Measurements from ENCODE around the gene COQ5. TPM values are rescaled to one million over a fixed set of nuclear protein-coding genes. Genes with fewer than 3 reads are reported as not detected.

Gene COQ5
- 26.5 TPM for polyA plus RNA-seq (2013, experiment 1 of 2)
- 25.9 TPM for polyA plus RNA-seq (2013, experiment 2 of 2)

DNA sequence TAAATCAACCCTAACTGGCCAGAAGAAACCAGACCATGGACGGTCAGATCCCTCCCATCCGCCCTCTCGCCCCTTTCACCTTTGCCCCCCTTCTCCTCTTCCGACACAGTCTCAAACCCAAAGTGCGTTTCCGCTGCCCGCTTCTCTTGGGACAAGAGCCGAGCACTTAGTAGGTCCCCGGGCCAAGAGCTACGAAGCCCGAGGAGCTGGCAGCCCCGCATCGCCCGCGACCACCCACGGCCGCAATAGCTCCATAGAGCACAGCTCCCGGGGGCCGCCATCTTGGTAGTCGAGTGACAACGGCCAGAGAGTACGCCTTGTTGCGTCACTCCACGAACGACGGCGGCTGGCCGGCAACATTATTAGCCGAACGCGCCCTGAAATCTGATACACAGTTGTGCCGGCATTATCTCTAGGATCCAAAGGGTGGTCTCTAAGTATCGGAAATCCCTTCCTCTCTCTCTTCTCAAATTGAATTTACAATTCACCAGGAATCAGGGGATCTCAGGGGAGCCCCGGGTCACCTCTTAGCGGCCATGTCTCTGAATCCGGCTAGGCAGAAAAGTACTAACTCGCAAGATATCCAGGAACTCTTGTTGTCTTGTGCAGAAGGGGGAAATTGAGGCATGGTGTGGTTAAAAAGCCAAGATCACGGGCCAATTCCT, at the start of gene COQ5:
COQ5 (minus strand) TSS at position 298 of the 665 bp plus-strand sequence; CDS start at position 281, 17 bp downstream.
- Histone ChIP-seq H4K5ac (ENCODE audit: low read length) (peak within 1 kb of the TSS; percentile 90), H3K23ac (ENCODE audit: low read length) (no peak within 1 kb of the TSS), H3K36me3 (ENCODE audit: control insufficient read depth, insufficient read depth, low read length) (no peaks in the 10 kb centered on the region), H3K9ac (ENCODE audit: low read length) (peak within 1 kb of the TSS; percentile 92), H3K4me3 (ENCODE audit: low read length) (peak within 1 kb of the TSS; percentile 88), H4K8ac (ENCODE audit: low read depth, low read length) (peak within 1 kb of the TSS; percentile 69), H3K79me2 (ENCODE audit: control insufficient read depth, insufficient read depth, low read length) (no peaks in the 10 kb centered on the region), H3K79me1 (ENCODE audit: low read length) (no peaks in the 10 kb centered on the region), H3K18ac (ENCODE audit: low read length) (peak within 1 kb of the TSS; percentile 97), H3K56ac (ENCODE audit: low read length) (peak within 1 kb of the TSS; percentile 94), H3K4me1 (ENCODE audit: control insufficient read depth, low read depth, low read length) (peaks cover 3% of the 10 kb centered on the region), H2BK5ac (ENCODE audit: low read length) (peak within 1 kb of the TSS; percentile 74), H3K27ac (ENCODE audit: low read depth, low read length) (peak within 1 kb of the TSS; percentile 86), H3K27me3 (ENCODE audit: insufficient read depth, low read length, poor library complexity) (no peaks in the 10 kb centered on the region), H2BK120ac (ENCODE audit: low read depth, low read length) (no peak within 1 kb of the TSS), H2AK5ac (ENCODE audit: low read length) (no peak within 1 kb of the TSS), H2BK15ac (replicated peaks; ENCODE audit: low read depth) (peak within 1 kb of the TSS; percentile 59), H3K4ac (ENCODE audit: low read depth, low read length) (peak within 1 kb of the TSS; percentile 97), H3K4me2 (ENCODE audit: low read length) (peak within 1 kb of the TSS; percentile 82)
- WGBS (ENCODE audit: extremely low coverage, insufficient coverage, low lambda C conversion rate): no CpG with 5 or more reads among the region's 38 CpGs
- DNase-seq: peak; percentile 93

GRCh38 chr12:120574106-120574505, 45.1 kb upstream of the COQ5 start:
- H2BK120ac ChIP-seq (ENCODE audit: low read depth, low read length): no peak overlapping the region
- no peak overlapping the region for H3K4me3 ChIP-seq (ENCODE audit: low read length)
- H4K8ac ChIP-seq (ENCODE audit: low read depth, low read length): no peak overlapping the region
- H2AK5ac ChIP-seq (ENCODE audit: low read length): no peak overlapping the region
- no peak overlapping the region for H3K4ac ChIP-seq (ENCODE audit: low read depth, low read length)
- H2BK5ac ChIP-seq (ENCODE audit: low read length): no peak overlapping the region
- H3K79me1 ChIP-seq (ENCODE audit: low read length): no peaks in the 10 kb centered on the region
- no peaks in the 10 kb centered on the region for H3K27me3 ChIP-seq (ENCODE audit: insufficient read depth, low read length, poor library complexity)
- H3K9ac ChIP-seq (ENCODE audit: low read length): no peak overlapping the region
- no peak overlapping the region for H3K23ac ChIP-seq (ENCODE audit: low read length)
- no peak overlapping the region for H3K18ac ChIP-seq (ENCODE audit: low read length)
- no peak overlapping the region for H3K56ac ChIP-seq (ENCODE audit: low read length)
- H3K4me2 ChIP-seq (ENCODE audit: low read length): no peak overlapping the region
- peaks cover 21% of the 10 kb centered on the region for H3K36me3 ChIP-seq (ENCODE audit: control insufficient read depth, insufficient read depth, low read length)
- H3K4me1 ChIP-seq (ENCODE audit: control insufficient read depth, low read depth, low read length): no peaks in the 10 kb centered on the region
- no peaks in the 10 kb centered on the region for H3K79me2 ChIP-seq (ENCODE audit: control insufficient read depth, insufficient read depth, low read length)
- no peak for DNase-seq
- H4K5ac ChIP-seq (ENCODE audit: low read length): no peak overlapping the region
- WGBS (ENCODE audit: extremely low coverage, insufficient coverage, low lambda C conversion rate): no CpG with 5 or more reads among the region's 2 CpGs
- no peak overlapping the region for H2BK15ac ChIP-seq (replicated peaks; ENCODE audit: low read depth)
- H3K27ac ChIP-seq (ENCODE audit: low read depth, low read length): no peak overlapping the region

DNA sequence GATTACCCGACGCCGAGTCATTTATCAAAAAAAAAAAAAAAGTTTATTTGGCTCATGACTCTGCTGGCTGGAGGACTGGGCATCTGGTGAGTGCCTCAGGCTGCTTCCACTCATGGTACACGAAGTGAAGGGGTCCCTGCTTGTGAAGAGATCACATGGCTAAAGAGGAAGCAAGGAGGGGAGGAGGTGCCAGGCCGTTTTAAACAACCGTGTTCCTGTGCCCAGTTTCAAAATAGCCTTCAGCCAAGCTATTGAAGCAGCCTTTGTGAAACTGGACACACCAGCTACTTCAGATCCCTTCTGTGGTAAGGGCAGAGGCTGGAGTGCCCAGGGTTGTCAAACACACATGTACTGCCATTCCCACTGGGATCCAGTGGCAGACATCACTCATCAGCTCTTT, 44.6 kb upstream of the COQ5 start:
- peaks cover 22% of the 10 kb centered on the region for H3K36me3 ChIP-seq (ENCODE audit: control insufficient read depth, insufficient read depth, low read length)
- H3K79me2 ChIP-seq (ENCODE audit: control insufficient read depth, insufficient read depth, low read length): no peaks in the 10 kb centered on the region
- no peak overlapping the region for H3K23ac ChIP-seq (ENCODE audit: low read length)
- H2AK5ac ChIP-seq (ENCODE audit: low read length): no peak overlapping the region
- H3K27me3 ChIP-seq (ENCODE audit: insufficient read depth, low read length, poor library complexity): no peaks in the 10 kb centered on the region
- H3K4me1 ChIP-seq (ENCODE audit: control insufficient read depth, low read depth, low read length): no peaks in the 10 kb centered on the region
- H3K18ac ChIP-seq (ENCODE audit: low read length): no peak overlapping the region
- H2BK15ac ChIP-seq (replicated peaks; ENCODE audit: low read depth): no peak overlapping the region
- no peak overlapping the region for H3K56ac ChIP-seq (ENCODE audit: low read length)
- no peak overlapping the region for H3K4me3 ChIP-seq (ENCODE audit: low read length)
- no CpG with 5 or more reads among the region's 6 CpGs for WGBS (ENCODE audit: extremely low coverage, insufficient coverage, low lambda C conversion rate)
- no peak overlapping the region for H4K5ac ChIP-seq (ENCODE audit: low read length)
- no peak overlapping the region for H3K4me2 ChIP-seq (ENCODE audit: low read length)
- no peaks in the 10 kb centered on the region for H3K79me1 ChIP-seq (ENCODE audit: low read length)
- no peak overlapping the region for H3K9ac ChIP-seq (ENCODE audit: low read length)
- no peak overlapping the region for H2BK5ac ChIP-seq (ENCODE audit: low read length)
- H4K8ac ChIP-seq (ENCODE audit: low read depth, low read length): no peak overlapping the region
- H2BK120ac ChIP-seq (ENCODE audit: low read depth, low read length): no peak overlapping the region
- DNase-seq: no peak
- H3K4ac ChIP-seq (ENCODE audit: low read depth, low read length): no peak overlapping the region
- H3K27ac ChIP-seq (ENCODE audit: low read depth, low read length): no peak overlapping the region

DNA sequence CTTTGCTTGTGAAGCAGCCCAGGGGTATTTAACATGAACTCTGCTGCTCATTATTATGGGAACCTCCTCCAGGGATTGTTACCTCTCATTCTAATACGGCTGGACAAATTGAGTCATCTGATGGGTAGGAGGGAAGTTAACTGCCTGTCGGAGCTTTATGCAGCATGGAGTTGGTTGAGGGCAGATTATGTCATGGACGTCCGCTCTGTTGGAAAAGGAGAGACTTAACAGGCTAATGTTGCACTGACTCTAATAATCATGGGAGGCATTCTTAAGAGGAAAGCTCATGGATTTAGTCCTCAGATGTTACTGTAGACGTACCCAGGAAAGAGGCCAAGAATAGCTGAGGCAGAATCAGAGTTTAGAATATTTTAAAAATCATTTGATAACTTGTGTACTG, 42.3 kb upstream of the COQ5 start:
- no peak overlapping the region for H3K23ac ChIP-seq (ENCODE audit: low read length)
- no peak overlapping the region for H3K9ac ChIP-seq (ENCODE audit: low read length)
- H2AK5ac ChIP-seq (ENCODE audit: low read length): no peak overlapping the region
- no peak overlapping the region for H3K4me3 ChIP-seq (ENCODE audit: low read length)
- no peak overlapping the region for H3K56ac ChIP-seq (ENCODE audit: low read length)
- H4K5ac ChIP-seq (ENCODE audit: low read length): no peak overlapping the region
- H2BK5ac ChIP-seq (ENCODE audit: low read length): no peak overlapping the region
- H3K79me2 ChIP-seq (ENCODE audit: control insufficient read depth, insufficient read depth, low read length): no peaks in the 10 kb centered on the region
- no peak overlapping the region for H3K4me2 ChIP-seq (ENCODE audit: low read length)
- no peak overlapping the region for H3K27ac ChIP-seq (ENCODE audit: low read depth, low read length)
- H3K79me1 ChIP-seq (ENCODE audit: low read length): no peaks in the 10 kb centered on the region
- H2BK15ac ChIP-seq (replicated peaks; ENCODE audit: low read depth): no peak overlapping the region
- no peak overlapping the region for H2BK120ac ChIP-seq (ENCODE audit: low read depth, low read length)
- no peak for DNase-seq
- H3K18ac ChIP-seq (ENCODE audit: low read length): no peak overlapping the region
- WGBS (ENCODE audit: extremely low coverage, insufficient coverage, low lambda C conversion rate): no CpG with 5 or more reads among the region's 5 CpGs
- H4K8ac ChIP-seq (ENCODE audit: low read depth, low read length): no peak overlapping the region
- peaks cover 18% of the 10 kb centered on the region for H3K36me3 ChIP-seq (ENCODE audit: control insufficient read depth, insufficient read depth, low read length)
- no peak overlapping the region for H3K4ac ChIP-seq (ENCODE audit: low read depth, low read length)
- no peaks in the 10 kb centered on the region for H3K27me3 ChIP-seq (ENCODE audit: insufficient read depth, low read length, poor library complexity)
- no peaks in the 10 kb centered on the region for H3K4me1 ChIP-seq (ENCODE audit: control insufficient read depth, low read depth, low read length)

DNA sequence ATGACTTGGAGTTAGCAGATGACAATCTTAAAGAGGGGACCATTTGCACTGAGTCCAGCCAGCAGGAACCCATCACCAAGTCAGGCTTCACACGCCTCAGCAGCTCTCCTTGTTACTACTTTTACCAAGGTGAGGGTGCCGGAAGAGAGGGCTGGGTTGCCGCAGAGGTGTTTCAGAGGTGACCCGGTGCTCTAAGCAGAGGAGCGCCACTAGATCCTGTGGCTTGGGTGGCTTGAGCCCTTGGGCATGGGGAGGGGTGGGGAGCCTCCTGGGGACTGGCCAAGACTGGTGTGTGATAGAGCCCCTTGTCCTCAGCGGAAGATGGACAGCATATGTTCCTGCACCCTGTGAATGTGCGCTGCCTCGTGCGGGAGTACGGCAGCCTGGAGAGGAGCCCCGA, 34.5 kb upstream of the COQ5 start:
- H3K4ac ChIP-seq (ENCODE audit: low read depth, low read length): no peak overlapping the region
- H3K79me2 ChIP-seq (ENCODE audit: control insufficient read depth, insufficient read depth, low read length): no peaks in the 10 kb centered on the region
- no peak for DNase-seq
- H3K9ac ChIP-seq (ENCODE audit: low read length): no peak overlapping the region
- H3K18ac ChIP-seq (ENCODE audit: low read length): no peak overlapping the region
- H4K8ac ChIP-seq (ENCODE audit: low read depth, low read length): no peak overlapping the region
- H3K4me1 ChIP-seq (ENCODE audit: control insufficient read depth, low read depth, low read length): no peaks in the 10 kb centered on the region
- H4K5ac ChIP-seq (ENCODE audit: low read length): no peak overlapping the region
- WGBS (ENCODE audit: extremely low coverage, insufficient coverage, low lambda C conversion rate): no CpG with 5 or more reads among the region's 11 CpGs
- no peaks in the 10 kb centered on the region for H3K27me3 ChIP-seq (ENCODE audit: insufficient read depth, low read length, poor library complexity)
- H3K4me3 ChIP-seq (ENCODE audit: low read length): no peak overlapping the region
- no peak overlapping the region for H3K4me2 ChIP-seq (ENCODE audit: low read length)
- no peak overlapping the region for H3K56ac ChIP-seq (ENCODE audit: low read length)
- H3K27ac ChIP-seq (ENCODE audit: low read depth, low read length): no peak overlapping the region
- no peaks in the 10 kb centered on the region for H3K79me1 ChIP-seq (ENCODE audit: low read length)
- no peak overlapping the region for H3K23ac ChIP-seq (ENCODE audit: low read length)
- H2BK15ac ChIP-seq (replicated peaks; ENCODE audit: low read depth): no peak overlapping the region
- no peak overlapping the region for H2BK120ac ChIP-seq (ENCODE audit: low read depth, low read length)
- no peak overlapping the region for H2BK5ac ChIP-seq (ENCODE audit: low read length)
- peaks cover 26% of the 10 kb centered on the region for H3K36me3 ChIP-seq (ENCODE audit: control insufficient read depth, insufficient read depth, low read length)
- H2AK5ac ChIP-seq (ENCODE audit: low read length): no peak overlapping the region

DNA sequence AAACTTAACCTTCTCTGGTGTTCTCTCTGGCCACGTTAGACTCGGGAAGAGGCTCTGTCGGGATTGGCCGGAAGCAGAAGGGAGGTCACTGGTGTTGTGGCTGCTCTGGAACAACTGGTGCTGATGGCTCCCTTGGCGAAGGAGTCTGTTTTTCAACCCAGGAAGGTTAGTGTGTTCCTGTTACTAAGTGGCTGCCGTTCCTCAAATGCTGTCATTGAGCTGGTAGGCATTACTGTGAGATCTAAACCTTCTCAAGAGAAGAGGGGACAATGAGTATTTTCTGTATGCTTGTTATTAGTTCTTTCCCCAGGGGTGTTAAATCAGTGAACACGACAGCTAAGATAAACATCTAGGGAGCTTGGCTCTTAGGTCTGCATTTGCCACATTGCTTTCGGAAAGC, 33.9 kb upstream of the COQ5 start:
- no peak overlapping the region for H3K56ac ChIP-seq (ENCODE audit: low read length)
- no peak overlapping the region for H3K18ac ChIP-seq (ENCODE audit: low read length)
- H4K5ac ChIP-seq (ENCODE audit: low read length): no peak overlapping the region
- no peak overlapping the region for H3K9ac ChIP-seq (ENCODE audit: low read length)
- H2BK120ac ChIP-seq (ENCODE audit: low read depth, low read length): no peak overlapping the region
- H3K4me1 ChIP-seq (ENCODE audit: control insufficient read depth, low read depth, low read length): no peaks in the 10 kb centered on the region
- no peak overlapping the region for H2BK15ac ChIP-seq (replicated peaks; ENCODE audit: low read depth)
- no peak overlapping the region for H3K27ac ChIP-seq (ENCODE audit: low read depth, low read length)
- no peak overlapping the region for H4K8ac ChIP-seq (ENCODE audit: low read depth, low read length)
- no peaks in the 10 kb centered on the region for H3K27me3 ChIP-seq (ENCODE audit: insufficient read depth, low read length, poor library complexity)
- H3K23ac ChIP-seq (ENCODE audit: low read length): no peak overlapping the region
- no peak overlapping the region for H3K4ac ChIP-seq (ENCODE audit: low read depth, low read length)
- H3K4me2 ChIP-seq (ENCODE audit: low read length): no peak overlapping the region
- no peaks in the 10 kb centered on the region for H3K79me1 ChIP-seq (ENCODE audit: low read length)
- H2BK5ac ChIP-seq (ENCODE audit: low read length): no peak overlapping the region
- H3K79me2 ChIP-seq (ENCODE audit: control insufficient read depth, insufficient read depth, low read length): no peaks in the 10 kb centered on the region
- no peak overlapping the region for H3K4me3 ChIP-seq (ENCODE audit: low read length)
- no peak for DNase-seq
- no CpG with 5 or more reads among the region's 8 CpGs for WGBS (ENCODE audit: extremely low coverage, insufficient coverage, low lambda C conversion rate)
- no peak overlapping the region for H2AK5ac ChIP-seq (ENCODE audit: low read length)
- H3K36me3 ChIP-seq (ENCODE audit: control insufficient read depth, insufficient read depth, low read length): peaks cover 26% of the 10 kb centered on the region

Data from mesendoderm (in vitro differentiated cells).